A549 (cell line): ENCODE data around the gene PGAP1.

Experiments used
- CEBPB ChIP-seq, 2 experiments: fragments of >200 bp in 1 of 2; sonication (Bioruptor Twin) in 1 of 2; formaldehyde crosslinking in 1 of 2; IDR thresholded peaks; 2 replicates each; pipeline ENCODE4 v1.6.1; 2012 to 2016
- CHD2 ChIP-seq: fragments of 150-350 bp; IDR thresholded peaks from 2 replicates; pipeline ENCODE4 v1.6.1; 2014; ENCODE audit warnings: low read length; ENCODE audit not compliant: partially characterized antibody
- EP300 ChIP-seq, 2 experiments: fragments of >200 bp; sonication (Bioruptor Twin); formaldehyde crosslinking; IDR thresholded peaks; 2 replicates in 1 of 2; 3 replicates in 1 of 2; pipeline ENCODE4 v1.6.1; 2016 to 2017
- HDAC2 ChIP-seq: fragments of 200-600 bp; sonication (generic); IDR thresholded peaks from 2 replicates; pipeline ENCODE4 v1.6.1; 2016
- NFE2L2 ChIP-seq: fragments of 150-350 bp; conservative IDR thresholded peaks from 2 replicates; pipeline ENCODE4 v1.6.1; 2014; ENCODE audit warnings: low read length
- POLR2A ChIP-seq: IDR thresholded peaks from 2 replicates; pipeline ENCODE4 v1.6.1; 2012; ENCODE audit warnings: mild to moderate bottlenecking, low read length
- POLR2AphosphoS2 ChIP-seq: conservative IDR thresholded peaks from 2 replicates; pipeline ENCODE4 v1.6.1; 2012; ENCODE audit warnings: low read length, improper control_type of control experiment, inconsistent platforms
- RAD21 ChIP-seq, 2 experiments: fragments of >200 bp in 1 of 2; sonication (Bioruptor Twin) in 1 of 2; formaldehyde crosslinking in 1 of 2; IDR thresholded peaks in 1 of 2; conservative IDR thresholded peaks in 1 of 2; 2 replicates in 1 of 2; 3 replicates in 1 of 2; pipeline ENCODE4 v1.6.1; 2012 to 2018; ENCODE audit warnings: inconsistent platforms in 1 of 2
- SMC3 ChIP-seq: fragments of >200 bp; sonication (Bioruptor Twin); formaldehyde crosslinking; IDR thresholded peaks from 3 replicates; pipeline ENCODE4 v1.6.1; 2018; ENCODE audit warnings: inconsistent platforms
- TF ChIP-seq, protein P1 (sequence below): fragments of >200 bp; sonication (Bioruptor Twin); formaldehyde crosslinking; IDR thresholded peaks from 3 replicates; pipeline ENCODE4 v1.5.1; 2016
- TF ChIP-seq, protein P2 (sequence below): fragments of 450-650 bp; IDR thresholded peaks from 2 replicates; pipeline ENCODE4 v1.6.1; 2014; ENCODE audit warnings: antibody characterized with exemption

- TF ChIP-seq EP300 (IDR thresholded peaks at IDR 0.05) (no peak), HDAC2 (no peak), RAD21 (conservative IDR thresholded peaks at IDR 0.05 in 1 of 2, IDR thresholded peaks at IDR 0.05 in 1 of 2) (no peak), POLR2A (no peak), CHD2 (no peak), POLR2AphosphoS2 (no peak), SMC3 (no peak), NFE2L2 (no peak), CEBPB (IDR thresholded peaks at IDR 0.05) (no peak)
- TF ChIP-seq, protein P1, sequence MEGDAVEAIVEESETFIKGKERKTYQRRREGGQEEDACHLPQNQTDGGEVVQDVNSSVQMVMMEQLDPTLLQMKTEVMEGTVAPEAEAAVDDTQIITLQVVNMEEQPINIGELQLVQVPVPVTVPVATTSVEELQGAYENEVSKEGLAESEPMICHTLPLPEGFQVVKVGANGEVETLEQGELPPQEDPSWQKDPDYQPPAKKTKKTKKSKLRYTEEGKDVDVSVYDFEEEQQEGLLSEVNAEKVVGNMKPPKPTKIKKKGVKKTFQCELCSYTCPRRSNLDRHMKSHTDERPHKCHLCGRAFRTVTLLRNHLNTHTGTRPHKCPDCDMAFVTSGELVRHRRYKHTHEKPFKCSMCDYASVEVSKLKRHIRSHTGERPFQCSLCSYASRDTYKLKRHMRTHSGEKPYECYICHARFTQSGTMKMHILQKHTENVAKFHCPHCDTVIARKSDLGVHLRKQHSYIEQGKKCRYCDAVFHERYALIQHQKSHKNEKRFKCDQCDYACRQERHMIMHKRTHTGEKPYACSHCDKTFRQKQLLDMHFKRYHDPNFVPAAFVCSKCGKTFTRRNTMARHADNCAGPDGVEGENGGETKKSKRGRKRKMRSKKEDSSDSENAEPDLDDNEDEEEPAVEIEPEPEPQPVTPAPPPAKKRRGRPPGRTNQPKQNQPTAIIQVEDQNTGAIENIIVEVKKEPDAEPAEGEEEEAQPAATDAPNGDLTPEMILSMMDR = no peak
- TF ChIP-seq, protein P2, sequence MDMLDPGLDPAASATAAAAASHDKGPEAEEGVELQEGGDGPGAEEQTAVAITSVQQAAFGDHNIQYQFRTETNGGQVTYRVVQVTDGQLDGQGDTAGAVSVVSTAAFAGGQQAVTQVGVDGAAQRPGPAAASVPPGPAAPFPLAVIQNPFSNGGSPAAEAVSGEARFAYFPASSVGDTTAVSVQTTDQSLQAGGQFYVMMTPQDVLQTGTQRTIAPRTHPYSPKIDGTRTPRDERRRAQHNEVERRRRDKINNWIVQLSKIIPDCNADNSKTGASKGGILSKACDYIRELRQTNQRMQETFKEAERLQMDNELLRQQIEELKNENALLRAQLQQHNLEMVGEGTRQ = no peak
These were observed 40.6 kb upstream of the PGAP1 start for GRCh38 chr2:196967116-196967515.
